Endothelial cell of umbilical vein (primary cell): Measurements from ENCODE around the gene CRABP1. TPM values are rescaled to one million over a fixed set of nuclear protein-coding genes. Genes with fewer than 3 reads are reported as not detected.

Experiments used
- BruUV-seq: library from RNA; stranded (reverse); fragments of 400-500 nt; replicated peaks from 2 replicates; lab custom pipeline; 2021; lab: Mats Ljungman, UMichigan
- CTCF ChIA-PET: fragments of 300-600, 350-600 bp; sonication (Branson Sonifier 250); formaldehyde crosslinking; loops from one replicate; lab custom pipeline; 2021; ENCODE audit warnings: antibody characterized with exemption, inconsistent platforms; lab: Charles Lee
- POLR2A ChIA-PET: fragments of 300-600, 350-600 bp; sonication (Branson Sonifier 250); formaldehyde crosslinking; loops from one replicate; lab custom pipeline; 2021; ENCODE audit warnings: antibody characterized with exemption, inconsistent platforms; lab: Charles Lee
- DNase-seq: peaks from one replicate; pipeline ENCODE4 v3.0.0-alpha.2; 2011; ENCODE audit warnings: low read depth, low spot score
- FAIRE-seq: peaks from 2 replicates; lab custom pipeline; 2011; peaks lifted over from hg19 to GRCh38; lab: Jason Lieb, UNC
- H2AFZ ChIP-seq: 2 replicates; pipeline ENCODE4 v1.6.0; 2012; ENCODE audit warnings: low read depth, low read length, control low read depth, inconsistent platforms
- H3K27ac ChIP-seq: 2 replicates; pipeline ENCODE4 v1.5.1; 2011; ENCODE audit warnings: low read depth, mild to moderate bottlenecking, control low read depth, low read length, moderate library complexity; ENCODE audit not compliant: insufficient read depth
- H3K27me3 ChIP-seq, 2 experiments: 2 replicates each; pipeline versions ENCODE4 v1.6.0 to v1.6.1; 2011; ENCODE audit warnings: low read length in 2 of 2, mixed read lengths in 1 of 2; ENCODE audit not compliant: control insufficient read depth in 2 of 2, insufficient read depth in 2 of 2
- H3K36me3 ChIP-seq, 2 experiments: 2 replicates in 1 of 2; 3 replicates in 1 of 2; pipeline ENCODE4 v1.5.1; 2011; ENCODE audit warnings: low read length in 2 of 2, mild to moderate bottlenecking in 1 of 2, moderate library complexity in 1 of 2; ENCODE audit not compliant: control insufficient read depth in 2 of 2, insufficient read depth in 2 of 2; ENCODE audit errors: extremely low read depth in 1 of 2
- H3K4me1 ChIP-seq: 3 replicates; pipeline ENCODE4 v1.5.1; 2011; ENCODE audit warnings: mild to moderate bottlenecking, low read length; ENCODE audit not compliant: control insufficient read depth, insufficient read depth; ENCODE audit errors: extremely low read depth
- H3K4me2 ChIP-seq: 2 replicates; pipeline ENCODE4 v1.6.1; 2011; ENCODE audit warnings: low read length, control low read depth, mixed read lengths; ENCODE audit not compliant: insufficient read depth
- H3K4me3 ChIP-seq, 3 experiments: fragments of 200-600 bp in 1 of 3; sonication (generic), shearing (Covaris generic) in 1 of 3; replicated peaks in 1 of 3; 2 replicates each; pipeline ENCODE4 v1.5.1; 2011 to 2016; ENCODE audit warnings: control low read depth in 3 of 3, low read length in 3 of 3, mild to moderate bottlenecking in 2 of 3, inconsistent platforms in 1 of 3, low read depth in 1 of 3, moderate library complexity in 1 of 3; ENCODE audit not compliant: insufficient read depth in 1 of 3
- H3K79me2 ChIP-seq: 2 replicates; pipeline ENCODE4 v1.6.0; 2012; ENCODE audit warnings: low read length, inconsistent platforms; ENCODE audit not compliant: control insufficient read depth, insufficient read depth
- H3K9ac ChIP-seq: replicated peaks from 2 replicates; pipeline ENCODE3; 2011; ENCODE audit warnings: low read length, control low read depth; ENCODE audit not compliant: insufficient read depth; ENCODE audit errors: extremely low read depth
- H3K9me1 ChIP-seq: replicated peaks from 3 replicates; pipeline ENCODE4 v1.6.0; 2011; ENCODE audit warnings: mild to moderate bottlenecking, low read length; ENCODE audit not compliant: control insufficient read depth, insufficient read depth; ENCODE audit errors: extremely low read depth
- H3K9me3 ChIP-seq: replicated peaks from 2 replicates; pipeline ENCODE4 v1.5.1; 2012; ENCODE audit warnings: low read length, inconsistent platforms; ENCODE audit not compliant: control insufficient read depth, insufficient read depth
- H4K20me1 ChIP-seq: replicated peaks from 2 replicates; pipeline ENCODE3; 2011; ENCODE audit warnings: mild to moderate bottlenecking, low read length; ENCODE audit not compliant: control insufficient read depth, insufficient read depth; ENCODE audit errors: extremely low read depth
- CTCF ChIP-seq, 2 donors: IDR thresholded peaks; 1 replicate in 1 of 2; 2 replicates in 1 of 2; pipeline ENCODE4 v1.5.1; 2011; ENCODE audit warnings: low read length in 2 of 2, mild to moderate bottlenecking in 2 of 2, moderate library complexity in 2 of 2, control low read depth in 1 of 2, inconsistent platforms in 1 of 2, low read depth in 1 of 2; ENCODE audit not compliant: insufficient read depth in 1 of 2; ENCODE audit errors: extremely low read depth in 1 of 2
- EZH2 ChIP-seq: IDR thresholded peaks from 2 replicates; pipeline ENCODE4 v1.6.1; 2012; ENCODE audit warnings: borderline replicate concordance, low read depth, mild to moderate bottlenecking, moderate library complexity, low read length, inconsistent platforms; ENCODE audit not compliant: severe bottlenecking
- FOS ChIP-seq: IDR thresholded peaks from 2 replicates; pipeline ENCODE4 v1.6.1; 2011; ENCODE audit warnings: mild to moderate bottlenecking, low read length, moderate library complexity, borderline replicate concordance; ENCODE audit not compliant: insufficient read depth
- GATA2 ChIP-seq: IDR thresholded peaks from 2 replicates; pipeline ENCODE4 v1.7.0; 2011; ENCODE audit warnings: low read depth, mild to moderate bottlenecking, moderate library complexity, mixed read lengths, low read length; ENCODE audit not compliant: insufficient read length, insufficient read depth
- JUN ChIP-seq: IDR thresholded peaks from 2 replicates; pipeline ENCODE4 v1.6.1; 2011; ENCODE audit warnings: borderline replicate concordance, low read depth; ENCODE audit not compliant: insufficient read length, insufficient read depth
- MAX ChIP-seq: IDR thresholded peaks from 2 replicates; pipeline ENCODE4 v1.6.1; 2011; ENCODE audit not compliant: insufficient read depth, insufficient read length
- MYC ChIP-seq: IDR thresholded peaks from one replicate; pipeline ENCODE4 v1.6.1; 2011; ENCODE audit warnings: mild to moderate bottlenecking, low read depth, low read length
- POLR2A ChIP-seq: IDR thresholded peaks from 2 replicates; pipeline ENCODE4 v1.6.1; 2012; ENCODE audit warnings: low read depth, mild to moderate bottlenecking, control low read depth, low read length
- POLR2AphosphoS5 ChIP-seq: IDR thresholded peaks from 2 replicates; pipeline ENCODE4 v1.6.1; 2012; ENCODE audit warnings: low read depth, mild to moderate bottlenecking, control low read depth, low read length, moderate library complexity; ENCODE audit not compliant: insufficient read depth
- dilution Hi-C: fragments of 300-500 bp; cut with MboI; formaldehyde crosslinking; loops from one replicate; pipeline ENCODE4 v1.15.0; 2019; ENCODE audit warnings: low sequenced_read_pairs; ENCODE audit not compliant: extremely low pct_ligation_motif_present
- intact Hi-C: fragments of 100-400 bp; cut with micrococcal nuclease; formaldehyde crosslinking; loops from one replicate; pipeline ENCODE4 v1.10.0; 2022
- polyA plus RNA-seq, 4 experiments: library from polyadenylated mRNA; depleted of rRNA in 3 of 4; stranded (reverse) in 3 of 4; unstranded in 1 of 4; fragments of >200 nt; gene quantifications; 2 replicates each; pipeline versions ENCODE4 v1.2.1 to v1.2.3, GENCODE V29; 2011 to 2012; ENCODE audit warnings: missing spikeins in 1 of 4
- total RNA-seq: library from RNA; stranded (reverse); gene quantifications from 2 replicates; pipeline ENCODE4 v1.2.3, GENCODE V29; 2021

CRABP1 gene
- total and polyA plus RNA-seq, 2 donors (not counting 3 experiments of a cell fraction or from before 2014, with no cell fraction given), result 0.11 TPM; not detected in 1

- DNase-seq, result no peak
- Histone ChIP-seq H2AFZ (no peak overlapping the region), H3K4me1 (no peaks in the 10 kb centered on the region), H3K4me3 (no peak overlapping the region), H4K20me1 (no peaks in the 10 kb centered on the region), H3K4me2 (no peak overlapping the region), H3K27ac (no peak overlapping the region), H3K79me2 (no peaks in the 10 kb centered on the region), H3K27me3 (peaks cover 5 to 14% of the 10 kb centered on the region in 2 experiments), H3K36me3 (no peaks in the 10 kb centered on the region), H3K9me3 (no peaks in the 10 kb centered on the region), H3K9ac (no peak overlapping the region), H3K9me1 (no peaks in the 10 kb centered on the region)
- ChIA-PET POLR2A (no interaction called here), CTCF (interaction anchor here (1.0 to 1.2 kb wide), 2 partner anchors 14 to 50 kb away, joined by 3 read pairs; no protein-coding TSS in a partner anchor)
- FAIRE-seq, result no peak
- dilution Hi-C loops (no loop called here), intact Hi-C loops (no loop called here)
- BruUV-seq, result no TSS peak
- TF ChIP-seq POLR2A, result no peak
- TF ChIP-seq MYC, result no peak
These were observed 20.2 kb downstream of the CRABP1 start for GRCh38 chr15:78360367-78360801.

GRCh38 chr15:78360958-78361718 is 21.0 kb downstream of the CRABP1 start:
- FAIRE-seq (no peak), DNase-seq (no peak)
- Histone ChIP-seq H3K9me1 (no peaks in the 10 kb centered on the region), H3K27me3 (peaks cover 5 to 17% of the 10 kb centered on the region in 2 experiments), H4K20me1 (no peaks in the 10 kb centered on the region), H3K79me2 (no peaks in the 10 kb centered on the region), H3K4me3 (no peak overlapping the region), H2AFZ (no peak overlapping the region), H3K36me3 (no peaks in the 10 kb centered on the region), H3K4me2 (no peak overlapping the region), H3K4me1 (no peaks in the 10 kb centered on the region), H3K9me3 (no peaks in the 10 kb centered on the region), H3K27ac (no peak overlapping the region), H3K9ac (no peak overlapping the region)
- intact Hi-C loops (no loop called here), dilution Hi-C loops (no loop called here)
- TF ChIP-seq EZH2 (no peak), GATA2 (no peak), CTCF (IDR thresholded peaks at IDR 0.05; ENCODE audit: extremely low read depth in 1 of 2, insufficient read depth in 1 of 2, low read depth in 1 of 2, low read length in 2 of 2) (no peak), MAX (no peak), POLR2A (no peak), MYC (no peak), JUN (no peak), FOS (no peak), POLR2AphosphoS5 (no peak)
- CTCF ChIA-PET, result interaction anchor here (1.2 kb wide), 1 partner anchor 15 kb away, joined by 3 read pairs; no protein-coding TSS in a partner anchor
- BruUV-seq, result no TSS peak
- POLR2A ChIA-PET, result no interaction called here
